OCI-LY3 (cell line): ENCODE data around the gene BHLHA15.
A peak's percentile ranks its signal among the peaks of the same experiment; 100 is the strongest.

ENCODE experiments used
- CTCF ChIP-seq: fragments of 200-600, 300-600 bp; sonication (generic); IDR thresholded peaks from 2 replicates; pipeline ENCODE4 v1.5.1; 2014; ENCODE audit warnings: antibody characterized with exemption, low read length, low read depth
- EZH2phosphoT487 ChIP-seq: fragments of 200-600 bp; shearing (Covaris generic); IDR thresholded peaks from 2 replicates; pipeline ENCODE4 v1.6.1; 2018; ENCODE audit warnings: antibody characterized with exemption, mixed run types, low read depth

- TF ChIP-seq CTCF (peak; percentile 80), EZH2phosphoT487 (no peak)
Observed at GRCh38 chr7:98240961-98241673, 29.9 kb downstream of the BHLHA15 start.
